CD14-positive monocyte (primary cell): ENCODE measurements around the gene NR6A1. TPM values are rescaled to one million over a fixed set of nuclear protein-coding genes. Genes with fewer than 3 reads are reported as not detected.

ENCODE experiments used
- DNase-seq, 3 donors: peaks; one replicate each; pipeline ENCODE4 v3.0.0-alpha.2; 2011 to 2022
- H2AFZ ChIP-seq: 2 replicates; pipeline ENCODE4 v1.6.0; 2012; ENCODE audit warnings: mild to moderate bottlenecking, low read depth, low read length, inconsistent platforms; ENCODE audit not compliant: insufficient read depth, poor library complexity, severe bottlenecking
- H3K27ac ChIP-seq, 2 donors: 1 replicate in 1 of 2; 2 replicates in 1 of 2; pipeline ENCODE4 v1.5.1; 2012 to 2013; ENCODE audit warnings: low read length in 2 of 2, control low read depth in 1 of 2, inconsistent platforms in 1 of 2, low read depth in 1 of 2, mild to moderate bottlenecking in 1 of 2
- H3K27me3 ChIP-seq, 2 donors: one replicate each; pipeline versions ENCODE4 v1.6.0 to v1.6.1; 2011 to 2013; ENCODE audit warnings: low read length in 2 of 2; ENCODE audit not compliant: control insufficient read depth in 2 of 2, insufficient read depth in 2 of 2
- H3K36me3 ChIP-seq, 2 donors: replicated peaks in 1 of 2; 1 replicate in 1 of 2; 2 replicates in 1 of 2; pipeline versions ENCODE4 v1.5.1 to v1.6.1; 2012 to 2013; ENCODE audit warnings: low read length in 2 of 2, control low read depth in 1 of 2, inconsistent platforms in 1 of 2, mild to moderate bottlenecking in 1 of 2; ENCODE audit not compliant: insufficient read depth in 2 of 2, control insufficient read depth in 1 of 2
- H3K4me1 ChIP-seq, 2 donors: 1 replicate in 1 of 2; 2 replicates in 1 of 2; pipeline versions ENCODE4 v1.5.1 to v1.6.1; 2012 to 2013; ENCODE audit warnings: low read length in 2 of 2, control low read depth in 1 of 2, inconsistent platforms in 1 of 2, mild to moderate bottlenecking in 1 of 2, moderate library complexity in 1 of 2; ENCODE audit not compliant: insufficient read depth in 2 of 2, control insufficient read depth in 1 of 2
- H3K4me2 ChIP-seq: replicated peaks from 2 replicates; pipeline ENCODE3; 2012; ENCODE audit warnings: low read length, moderate library complexity, mild to moderate bottlenecking; ENCODE audit not compliant: poor library complexity, severe bottlenecking; ENCODE audit errors: extremely low read depth
- H3K4me3 ChIP-seq, 3 experiments: fragments of 200-600 bp in 1 of 3; sonication (generic) in 1 of 3; replicated peaks in 1 of 3; 1 replicate in 2 of 3; 2 replicates in 1 of 3; pipeline ENCODE4 v1.5.1; 2011 to 2013; ENCODE audit warnings: low read length in 3 of 3, mild to moderate bottlenecking in 3 of 3, control low read depth in 2 of 3, low read depth in 2 of 3, inconsistent platforms in 1 of 3, moderate library complexity in 1 of 3
- H3K79me2 ChIP-seq: 2 replicates; pipeline ENCODE4 v1.6.0; 2012; ENCODE audit warnings: mild to moderate bottlenecking, control low read depth, inconsistent platforms, low read length, moderate library complexity; ENCODE audit not compliant: insufficient read depth
- H3K9ac ChIP-seq: 2 replicates; pipeline ENCODE4 v1.6.0; 2017; ENCODE audit warnings: low read length, mild to moderate bottlenecking; ENCODE audit not compliant: insufficient read depth, poor library complexity, severe bottlenecking
- H3K9me3 ChIP-seq, 2 donors: replicated peaks in 1 of 2; 1 replicate in 1 of 2; 2 replicates in 1 of 2; pipeline versions ENCODE4 v1.5.1 to v1.6.1; 2012 to 2013; ENCODE audit warnings: low read length in 2 of 2, control low read depth in 1 of 2; ENCODE audit not compliant: control insufficient read depth in 1 of 2, insufficient read depth in 1 of 2
- H4K20me1 ChIP-seq: 2 replicates; pipeline ENCODE4 v1.6.0; 2012; ENCODE audit warnings: mild to moderate bottlenecking, low read length, control low read depth, moderate library complexity; ENCODE audit not compliant: insufficient read depth
- H3K27ac Mint-ChIP-seq, 7 donors: one replicate each; pipeline ENCODE4 v1.8.0; 2020; ENCODE audit warnings: mild to moderate bottlenecking in 7 of 7, mixed read lengths in 7 of 7, moderate library complexity in 6 of 7, inconsistent platforms in 2 of 7
- H3K27me3 Mint-ChIP-seq, 3 donors: one replicate each; pipeline ENCODE4 v1.8.0; 2021 to 2022; ENCODE audit warnings: low read depth in 3 of 3, mild to moderate bottlenecking in 3 of 3, mixed read lengths in 3 of 3, moderate library complexity in 3 of 3, inconsistent platforms in 1 of 3
- H3K36me3 Mint-ChIP-seq, 2 donors: one replicate each; pipeline ENCODE4 v1.8.0; 2020; ENCODE audit warnings: mixed read lengths in 2 of 2, inconsistent platforms in 1 of 2, mild to moderate bottlenecking in 1 of 2
- H3K4me1 Mint-ChIP-seq: one replicate; pipeline ENCODE4 v1.8.0; 2020; ENCODE audit warnings: mild to moderate bottlenecking, mixed read lengths
- H3K4me3 Mint-ChIP-seq, 2 donors: one replicate each; pipeline ENCODE4 v1.8.0; 2020; ENCODE audit warnings: mild to moderate bottlenecking in 2 of 2, mixed read lengths in 2 of 2, moderate library complexity in 1 of 2
- H3K9me3 Mint-ChIP-seq, 7 donors: one replicate each; pipeline ENCODE4 v1.8.0; 2020 to 2022; ENCODE audit warnings: mixed read lengths in 7 of 7, mild to moderate bottlenecking in 6 of 7, moderate library complexity in 6 of 7, inconsistent platforms in 2 of 7
- CTCF ChIP-seq: fragments of 200-600 bp; IDR thresholded peaks from one replicate; pipeline ENCODE4 v1.8.0; 2022; ENCODE audit warnings: antibody characterized with exemption, mild to moderate bottlenecking
- WGBS: methylation state at CpG from one replicate; pipeline ENCODE4 v1.1.5; 2013; ENCODE audit warnings: missing lambda C conversion rate; ENCODE audit not compliant: insufficient coverage; 5-methylcytosine and 5-hydroxymethylcytosine counted together
- intact Hi-C, 2 donors: fragments of 100-400 bp; cut with micrococcal nuclease; formaldehyde crosslinking; loops; one replicate each; pipeline versions ENCODE4 v1.15.0 to v1.15.1; 2023
- polyA plus RNA-seq, 3 donors: library from polyadenylated mRNA; depleted of rRNA in 1 of 3; unstranded in 2 of 3; stranded (reverse) in 1 of 3; fragments of 300-500 nt in 2 of 3; fragments of >200 nt in 1 of 3; fragmentation: Illumina TruSeq in 2 of 3; gene quantifications; 1 replicate in 2 of 3; 2 replicates in 1 of 3; pipeline ENCODE4 v1.2.3, GENCODE V29; 2012 to 2021

The NR6A1 gene
- polyA plus RNA-seq, 3 donors = 0.15 to 2.9 (median 0.28) TPM

GRCh38 chr9:124680049-124680448, 91.1 kb downstream of the NR6A1 start:
- H3K9me3 ChIP-seq = no peaks in the 10 kb centered on the region
- no peaks in the 10 kb centered on the region for H3K27me3 Mint-ChIP-seq
- H3K79me2 ChIP-seq = no peaks in the 10 kb centered on the region
- H4K20me1 ChIP-seq = no peaks in the 10 kb centered on the region
- no peaks in the 10 kb centered on the region for H3K27me3 ChIP-seq
- no peak overlapping the region for H3K4me2 ChIP-seq
- H3K9ac ChIP-seq = no peak overlapping the region
- no peak overlapping the region for H2AFZ ChIP-seq
- no peak for TF ChIP-seq CTCF
- WGBS = no CpG with 5 or more reads among the region's 1 CpG
- no peaks in the 10 kb centered on the region for H3K36me3 ChIP-seq
- peaks cover 0 to under 1% of the 10 kb centered on the region in 2 donors for H3K4me1 ChIP-seq
- H3K9me3 Mint-ChIP-seq = no peaks in the 10 kb centered on the region
- H3K27ac ChIP-seq = no peak overlapping the region
- no peak overlapping the region for H3K4me3 ChIP-seq
- intact Hi-C loops = no loop called here
- H3K4me3 Mint-ChIP-seq = no peak overlapping the region
- peaks cover 7 to 10% of the 10 kb centered on the region in 2 donors for H3K36me3 Mint-ChIP-seq
- no peak overlapping the region for H3K27ac Mint-ChIP-seq
- peaks cover 2% of the 10 kb centered on the region for H3K4me1 Mint-ChIP-seq
- no peak for DNase-seq

GRCh38 chr9:124676159-124676551, 95.0 kb downstream of the NR6A1 start:
- H3K27me3 Mint-ChIP-seq = no peaks in the 10 kb centered on the region
- H3K4me1 Mint-ChIP-seq = peaks cover 4% of the 10 kb centered on the region
- H3K36me3 Mint-ChIP-seq = peaks cover 3 to 5% of the 10 kb centered on the region in 2 donors
- Histone ChIP-seq H3K4me2 (no peak overlapping the region), H3K9ac (no peak overlapping the region), H4K20me1 (no peaks in the 10 kb centered on the region), H3K9me3 (no peaks in the 10 kb centered on the region), H3K27ac (no peak overlapping the region), H3K79me2 (no peaks in the 10 kb centered on the region), H2AFZ (no peak overlapping the region), H3K27me3 (no peaks in the 10 kb centered on the region), H3K36me3 (no peaks in the 10 kb centered on the region), H3K4me3 (no peak overlapping the region), H3K4me1 (no peaks in the 10 kb centered on the region)
- intact Hi-C loops = no loop called here
- no CpG with 5 or more reads among the region's 2 CpGs for WGBS
- no peak overlapping the region for H3K4me3 Mint-ChIP-seq
- H3K27ac Mint-ChIP-seq = no peak overlapping the region
- DNase-seq = no peak
- H3K9me3 Mint-ChIP-seq = peaks cover 0 to 2% (median 0%) of the 10 kb centered on the region in 7 donors
- TF ChIP-seq CTCF = no peak
